ENCODE results near the gene SETD7.
A peak's percentile ranks its signal among the peaks of the same experiment; 100 is the strongest.

DNA sequence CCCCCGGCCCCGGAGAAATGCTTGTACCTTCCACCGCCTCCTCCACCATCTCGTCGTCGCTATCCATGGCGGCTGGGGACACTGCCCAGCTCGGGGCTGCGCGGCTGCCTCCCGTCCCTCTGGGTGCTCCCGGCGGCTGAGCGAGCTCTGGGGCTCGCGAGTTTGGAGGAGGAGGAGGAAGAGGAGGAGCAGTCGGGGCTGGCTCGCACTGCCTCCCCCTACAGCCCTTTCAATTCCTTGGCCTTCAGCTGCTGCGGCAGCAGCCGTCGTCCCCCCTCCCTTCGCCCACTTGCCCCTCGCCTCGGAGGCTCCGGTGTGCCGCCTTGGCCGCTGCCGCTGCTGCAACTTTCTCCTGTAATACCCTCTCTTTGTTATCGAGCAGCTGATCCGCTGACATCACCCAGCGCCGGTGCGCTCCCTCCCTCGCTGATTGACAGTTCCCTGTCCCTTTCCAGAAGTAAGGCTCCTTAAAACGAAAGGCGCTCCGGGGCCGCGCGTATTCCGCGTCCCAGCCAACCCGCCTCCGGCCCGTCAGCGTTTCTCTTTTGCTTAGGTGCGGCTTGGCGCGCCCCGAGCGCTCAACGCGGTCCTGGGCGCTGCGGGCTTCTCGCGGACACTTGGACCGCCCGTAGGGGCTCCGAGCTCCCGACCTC lies at the start of gene SETD7:
- TF ChIP-seq SIN3A (IDR thresholded peaks at IDR 0.05; ENCODE audit: borderline replicate concordance, insufficient read depth, low read length): no peak
- peak; percentile 84; the same call in 1 of the 2 replicates for TF ChIP-seq POLR2AphosphoS5 (IDR thresholded peaks at IDR 0.05; ENCODE audit: low read depth, low read length)
- peak; percentile 60; the same call in 1 of the 2 replicates for TF ChIP-seq TAF1 (IDR thresholded peaks at IDR 0.05; ENCODE audit: borderline replicate concordance, insufficient read depth, low read length)
- TF ChIP-seq, protein P1, sequence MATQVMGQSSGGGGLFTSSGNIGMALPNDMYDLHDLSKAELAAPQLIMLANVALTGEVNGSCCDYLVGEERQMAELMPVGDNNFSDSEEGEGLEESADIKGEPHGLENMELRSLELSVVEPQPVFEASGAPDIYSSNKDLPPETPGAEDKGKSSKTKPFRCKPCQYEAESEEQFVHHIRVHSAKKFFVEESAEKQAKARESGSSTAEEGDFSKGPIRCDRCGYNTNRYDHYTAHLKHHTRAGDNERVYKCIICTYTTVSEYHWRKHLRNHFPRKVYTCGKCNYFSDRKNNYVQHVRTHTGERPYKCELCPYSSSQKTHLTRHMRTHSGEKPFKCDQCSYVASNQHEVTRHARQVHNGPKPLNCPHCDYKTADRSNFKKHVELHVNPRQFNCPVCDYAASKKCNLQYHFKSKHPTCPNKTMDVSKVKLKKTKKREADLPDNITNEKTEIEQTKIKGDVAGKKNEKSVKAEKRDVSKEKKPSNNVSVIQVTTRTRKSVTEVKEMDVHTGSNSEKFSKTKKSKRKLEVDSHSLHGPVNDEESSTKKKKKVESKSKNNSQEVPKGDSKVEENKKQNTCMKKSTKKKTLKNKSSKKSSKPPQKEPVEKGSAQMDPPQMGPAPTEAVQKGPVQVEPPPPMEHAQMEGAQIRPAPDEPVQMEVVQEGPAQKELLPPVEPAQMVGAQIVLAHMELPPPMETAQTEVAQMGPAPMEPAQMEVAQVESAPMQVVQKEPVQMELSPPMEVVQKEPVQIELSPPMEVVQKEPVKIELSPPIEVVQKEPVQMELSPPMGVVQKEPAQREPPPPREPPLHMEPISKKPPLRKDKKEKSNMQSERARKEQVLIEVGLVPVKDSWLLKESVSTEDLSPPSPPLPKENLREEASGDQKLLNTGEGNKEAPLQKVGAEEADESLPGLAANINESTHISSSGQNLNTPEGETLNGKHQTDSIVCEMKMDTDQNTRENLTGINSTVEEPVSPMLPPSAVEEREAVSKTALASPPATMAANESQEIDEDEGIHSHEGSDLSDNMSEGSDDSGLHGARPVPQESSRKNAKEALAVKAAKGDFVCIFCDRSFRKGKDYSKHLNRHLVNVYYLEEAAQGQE (IDR thresholded peaks at IDR 0.05; ENCODE audit: insufficient read depth in 1 of 2, low read depth in 2 of 2, low read length in 2 of 2): no peak
